ENCODE measurements around the gene OSBP2. TPM values are rescaled to one million over a fixed set of nuclear protein-coding genes. Genes with fewer than 3 reads are reported as not detected.

The OSBP2 gene
- total and polyA plus RNA-seq, 10 of the 15 experiments (the other 5 are each of a cell fraction or from before 2014, with no cell fraction given), result 0.11 to 7.7 (median 3.6) TPM

DNA sequence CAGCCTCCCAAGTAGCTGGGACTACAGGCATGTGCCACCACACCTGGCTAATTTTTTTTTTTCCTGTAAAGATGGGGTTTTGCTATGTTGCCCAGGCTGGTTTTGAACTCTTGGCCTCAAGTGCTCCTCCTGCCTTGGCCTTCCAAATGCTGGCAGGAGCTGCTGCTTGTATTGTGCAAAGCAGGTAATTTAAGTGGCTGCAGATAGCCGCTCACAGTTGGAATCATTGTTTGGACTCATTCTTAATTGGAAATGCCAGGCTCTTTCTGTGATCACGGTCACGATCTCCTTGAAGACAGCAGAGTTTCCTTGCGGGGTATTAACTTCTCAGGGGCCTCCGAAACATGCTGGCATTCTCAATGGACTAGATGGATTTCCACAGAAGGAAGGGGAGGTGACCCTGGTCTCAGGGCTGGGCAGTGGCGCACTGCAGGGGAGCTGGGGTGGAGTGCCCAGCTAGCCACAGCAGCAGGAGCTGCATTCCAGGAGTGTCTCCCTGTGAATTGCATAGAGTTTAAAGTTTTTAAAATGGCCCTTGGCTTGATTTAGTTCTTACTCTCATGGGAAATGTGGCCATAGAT lies 137.8 kb downstream of the OSBP2 start:
- H3K4me1 ChIP-seq (ENCODE audit: control insufficient read depth, insufficient read depth, low read length), result no peaks in the 10 kb centered on the region; the same call in 1 of the 2 replicates
- no peak overlapping the region for H3K27ac ChIP-seq (ENCODE audit: control insufficient read depth, insufficient read depth)
- no peak for TF ChIP-seq ZNF24 (IDR thresholded peaks at IDR 0.05)
- TF ChIP-seq, protein P1, sequence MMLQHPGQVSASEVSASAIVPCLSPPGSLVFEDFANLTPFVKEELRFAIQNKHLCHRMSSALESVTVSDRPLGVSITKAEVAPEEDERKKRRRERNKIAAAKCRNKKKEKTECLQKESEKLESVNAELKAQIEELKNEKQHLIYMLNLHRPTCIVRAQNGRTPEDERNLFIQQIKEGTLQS (IDR thresholded peaks at IDR 0.05; ENCODE audit: borderline replicate concordance, extremely low read depth, low read depth, low read length), result no peak
- no peak for TF ChIP-seq SIX5 (IDR thresholded peaks at IDR 0.05; ENCODE audit: low read depth, low read length, severe bottlenecking)
- TF ChIP-seq, protein P2, sequence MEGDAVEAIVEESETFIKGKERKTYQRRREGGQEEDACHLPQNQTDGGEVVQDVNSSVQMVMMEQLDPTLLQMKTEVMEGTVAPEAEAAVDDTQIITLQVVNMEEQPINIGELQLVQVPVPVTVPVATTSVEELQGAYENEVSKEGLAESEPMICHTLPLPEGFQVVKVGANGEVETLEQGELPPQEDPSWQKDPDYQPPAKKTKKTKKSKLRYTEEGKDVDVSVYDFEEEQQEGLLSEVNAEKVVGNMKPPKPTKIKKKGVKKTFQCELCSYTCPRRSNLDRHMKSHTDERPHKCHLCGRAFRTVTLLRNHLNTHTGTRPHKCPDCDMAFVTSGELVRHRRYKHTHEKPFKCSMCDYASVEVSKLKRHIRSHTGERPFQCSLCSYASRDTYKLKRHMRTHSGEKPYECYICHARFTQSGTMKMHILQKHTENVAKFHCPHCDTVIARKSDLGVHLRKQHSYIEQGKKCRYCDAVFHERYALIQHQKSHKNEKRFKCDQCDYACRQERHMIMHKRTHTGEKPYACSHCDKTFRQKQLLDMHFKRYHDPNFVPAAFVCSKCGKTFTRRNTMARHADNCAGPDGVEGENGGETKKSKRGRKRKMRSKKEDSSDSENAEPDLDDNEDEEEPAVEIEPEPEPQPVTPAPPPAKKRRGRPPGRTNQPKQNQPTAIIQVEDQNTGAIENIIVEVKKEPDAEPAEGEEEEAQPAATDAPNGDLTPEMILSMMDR (IDR thresholded peaks at IDR 0.05 in 2 of 3, conservative IDR thresholded peaks at IDR 0.05 in 1 of 3; ENCODE audit: control insufficient read depth in 2 of 3, extremely low read depth in 1 of 3, insufficient read depth in 1 of 3, low read depth in 3 of 3, low read length in 3 of 3), result no peak
- no peak for TF ChIP-seq TARDBP (IDR thresholded peaks at IDR 0.05; ENCODE audit: borderline replicate concordance)
- TF ChIP-seq BRCA1 (IDR thresholded peaks at IDR 0.05; ENCODE audit: low read depth, low read length), result no peak
- no peak for TF ChIP-seq BCL11A (IDR thresholded peaks at IDR 0.05; ENCODE audit: low read depth, low read length)
- TF ChIP-seq TCF3 (IDR thresholded peaks at IDR 0.05; ENCODE audit: borderline replicate concordance, insufficient read depth, low read depth, low read length), result no peak
- TF ChIP-seq POLR2A (IDR thresholded peaks at IDR 0.05; ENCODE audit: low read depth, low read length), result no peak
- TF ChIP-seq NRF1 (conservative IDR thresholded peaks at IDR 0.05; ENCODE audit: low read depth, low read length), result no peak
- ChIA-PET RAD21 (ENCODE audit: unreplicated experiment) (no interaction called here), SMC1A (ENCODE audit: uncharacterized antibody, unreplicated experiment) (no interaction called here), POLR2A (no interaction called here), CTCF (no interaction called here)
- no peak for DNase-seq (ENCODE audit: low read depth, low spot score)
- H3K4me2 ChIP-seq (ENCODE audit: control insufficient read depth, insufficient read depth), result no peak overlapping the region
- no peaks in the 10 kb centered on the region for H4K20me1 ChIP-seq (ENCODE audit: control insufficient read depth, insufficient read depth)
- WGBS (ENCODE audit: insufficient coverage, insufficient replicate concordance, low lambda C conversion rate, missing lambda C conversion rate), result 39% methylated on average over 6 of the region's 6 CpGs
- FAIRE-seq, result no peak
- H3K4me3 ChIP-seq, result no peak overlapping the region
- H3K9ac ChIP-seq (ENCODE audit: control insufficient read depth, insufficient read depth, low read length), result no peak overlapping the region
- in situ Hi-C loops (cut with MboI) (no loop called here), intact Hi-C loops (cut with micrococcal nuclease; ENCODE audit: unreplicated experiment) (no loop called here)
- ATAC-seq, result no peak
- H2AFZ ChIP-seq (ENCODE audit: control insufficient read depth, low read depth, low read length), result no peak overlapping the region
- BruUV-seq (replicated peaks), result no TSS peak
- H3K36me3 ChIP-seq (ENCODE audit: control insufficient read depth in 2 of 2, insufficient read depth in 2 of 2, low read length in 1 of 2), result no peaks in the 10 kb centered on the region
- no peaks in the 10 kb centered on the region; a peak in 2 of 4 replicates for H3K27me3 ChIP-seq (replicated peaks in 1 of 2; ENCODE audit: control insufficient read depth in 2 of 2, insufficient read depth in 2 of 2, low read length in 1 of 2)
- H3K79me2 ChIP-seq (ENCODE audit: control insufficient read depth, insufficient read depth, low read length), result no peaks in the 10 kb centered on the region
- H3K9me3 ChIP-seq (replicated peaks; ENCODE audit: control insufficient read depth, insufficient read depth, low read length), result no peaks in the 10 kb centered on the region
